Fibroblast of upper back skin (primary cell): Measurements from ENCODE around the gene APBA1.
"Not testable (repeated sequence)": the region's sequence is repeated elsewhere in the genome, so short reads cannot be mapped to it uniquely, and the experiment has no call there.

Experiments used
- DNase-seq: peaks from one replicate; pipeline ENCODE4 v3.0.0-alpha.2; 2013

The APBA1 gene

DNA sequence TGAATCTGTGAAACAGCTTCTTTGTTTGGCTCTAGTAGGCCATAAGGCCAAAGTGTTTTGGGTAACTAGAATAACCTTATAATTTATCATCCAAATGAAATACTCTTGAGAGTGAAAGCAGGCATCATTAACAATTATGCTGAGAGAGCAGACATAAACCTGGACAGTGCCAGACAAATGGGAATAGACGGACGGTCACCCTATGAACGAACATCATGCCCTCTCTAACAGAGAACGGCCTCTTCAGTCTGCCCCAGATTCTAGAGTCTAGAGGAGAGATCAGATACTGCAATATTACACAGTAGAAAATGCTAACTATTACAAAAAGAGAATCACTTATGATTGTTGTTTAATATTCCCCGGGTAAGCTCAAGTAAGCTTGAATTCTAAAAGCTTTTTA lies 68.5 kb downstream of the APBA1 start:
- no peak for DNase-seq

DNA sequence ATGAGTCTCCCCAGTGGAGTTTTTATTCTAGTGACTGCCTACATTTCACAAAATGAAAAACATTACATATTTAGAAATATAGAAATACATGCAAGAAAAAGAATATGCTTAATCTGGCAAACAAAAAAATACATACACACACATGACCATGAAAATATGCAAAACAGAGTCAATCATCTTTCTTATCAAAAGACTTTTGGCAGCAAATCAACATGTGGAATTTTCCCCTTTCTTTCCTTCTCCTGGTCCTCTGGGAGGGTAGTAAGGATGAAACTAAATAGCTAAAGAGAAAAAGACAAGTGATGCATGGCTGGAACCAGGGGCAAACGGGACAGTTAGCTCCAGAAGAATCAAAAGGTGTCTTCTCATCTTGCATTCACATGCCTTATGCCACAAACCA lies 69.4 kb downstream of the APBA1 start:
- no peak for DNase-seq

DNA sequence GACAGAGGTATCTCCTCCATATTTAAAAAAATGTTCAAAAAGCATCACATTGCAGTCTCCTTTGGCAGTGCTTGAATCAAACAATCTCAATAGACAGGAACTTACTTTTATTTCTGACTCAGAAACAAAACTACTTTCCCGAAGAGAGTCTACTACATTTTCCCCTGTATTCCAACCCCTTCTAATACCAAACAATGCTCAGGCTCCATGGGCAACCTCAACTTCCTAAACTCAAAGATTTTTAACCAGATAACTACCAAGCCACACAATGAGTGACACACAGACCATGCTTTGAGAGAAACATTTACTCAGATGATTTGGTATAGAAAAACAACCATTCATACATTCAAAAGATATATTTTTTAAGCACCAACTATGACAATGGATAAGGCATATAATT lies 70.5 kb downstream of the APBA1 start:
- no peak for DNase-seq

DNA sequence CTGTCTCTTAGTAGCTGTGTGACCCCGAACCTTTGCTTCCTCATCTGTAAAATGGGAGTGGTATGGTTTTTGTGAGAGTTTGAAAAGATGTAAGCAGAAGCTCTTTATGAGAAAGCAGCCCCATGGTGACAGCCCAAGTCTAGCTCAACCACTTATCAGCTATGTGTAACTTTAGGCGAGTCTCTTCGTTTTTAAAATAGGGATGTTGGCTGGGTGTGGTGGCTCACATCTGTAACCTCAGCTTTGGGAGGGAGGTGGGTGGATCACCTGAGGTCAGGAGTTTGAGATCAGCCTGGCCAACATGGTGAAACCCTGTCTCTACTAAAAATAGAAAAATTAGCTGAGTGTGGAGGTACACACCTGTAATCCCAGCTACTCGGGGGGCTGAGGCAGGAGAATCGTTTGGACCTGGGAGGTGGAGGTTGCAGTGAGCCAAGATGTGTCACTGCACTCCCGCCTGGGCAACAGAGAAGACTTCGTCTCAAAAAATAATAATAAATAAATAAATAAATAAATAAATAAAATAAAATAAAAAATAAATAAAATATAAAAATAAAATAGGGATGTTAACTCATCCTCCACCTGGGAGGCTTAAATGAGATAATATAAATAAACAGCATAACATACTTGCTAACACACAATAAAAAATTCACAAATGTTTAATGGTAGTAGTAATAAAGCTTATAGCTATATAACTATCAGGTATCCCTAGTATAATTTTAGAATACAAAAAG lies 71.7 kb downstream of the APBA1 start:
- DNase-seq: no peak

DNA sequence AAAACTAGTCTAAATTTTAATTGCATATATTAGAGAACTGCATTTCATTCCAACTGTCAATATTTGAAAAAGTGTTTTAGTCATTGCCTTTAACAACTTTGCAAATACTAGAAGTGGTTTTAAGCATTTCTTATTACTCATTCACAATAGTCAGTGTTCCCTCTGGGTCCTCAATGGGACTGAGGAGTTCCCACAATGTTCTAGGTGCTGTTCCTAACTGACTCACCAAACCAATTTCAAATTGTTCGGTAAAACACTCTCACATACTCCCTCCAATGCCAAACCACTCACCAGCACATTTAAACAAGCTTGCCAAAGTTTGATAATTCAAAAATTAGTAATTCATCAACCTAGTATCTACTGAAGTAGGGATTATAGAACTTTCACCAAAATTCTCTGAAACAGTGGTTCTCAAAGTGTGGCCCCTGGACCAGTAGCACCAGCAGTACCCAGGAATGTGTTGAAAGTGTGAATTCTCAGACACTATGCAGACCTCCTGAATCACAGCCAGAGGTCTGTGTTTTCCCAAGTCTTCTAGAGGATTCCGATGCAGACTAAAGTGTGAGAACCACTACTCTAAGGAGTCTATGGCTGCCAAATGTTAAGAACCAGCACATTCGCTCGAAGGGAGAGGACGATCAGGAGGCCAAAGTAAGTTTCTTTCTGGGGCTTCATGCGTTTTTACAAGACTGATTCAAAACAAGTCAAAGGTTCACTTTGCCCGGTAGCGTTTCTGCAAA lies 72.8 kb downstream of the APBA1 start:
- DNase-seq: no peak

DNA sequence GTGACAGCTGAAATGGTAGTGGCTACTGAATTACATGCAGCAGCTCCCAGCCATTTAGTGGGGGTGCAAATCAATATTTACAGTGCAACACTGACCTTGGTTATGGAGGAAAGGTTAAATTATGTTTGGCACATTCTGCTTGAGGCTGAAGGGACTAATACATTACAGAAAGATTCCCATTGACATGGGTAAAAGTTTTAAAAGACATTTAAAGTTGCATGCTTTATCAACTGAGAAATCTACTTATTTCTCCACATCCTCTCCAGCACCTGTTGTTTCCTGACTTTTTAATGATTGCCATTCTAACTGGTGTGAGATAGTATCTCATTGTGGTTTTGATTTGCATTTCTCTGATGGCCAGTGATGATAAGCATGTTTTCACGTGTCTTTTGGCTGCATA lies 75.3 kb downstream of the APBA1 start:
- not testable (repeated sequence) for DNase-seq

DNA sequence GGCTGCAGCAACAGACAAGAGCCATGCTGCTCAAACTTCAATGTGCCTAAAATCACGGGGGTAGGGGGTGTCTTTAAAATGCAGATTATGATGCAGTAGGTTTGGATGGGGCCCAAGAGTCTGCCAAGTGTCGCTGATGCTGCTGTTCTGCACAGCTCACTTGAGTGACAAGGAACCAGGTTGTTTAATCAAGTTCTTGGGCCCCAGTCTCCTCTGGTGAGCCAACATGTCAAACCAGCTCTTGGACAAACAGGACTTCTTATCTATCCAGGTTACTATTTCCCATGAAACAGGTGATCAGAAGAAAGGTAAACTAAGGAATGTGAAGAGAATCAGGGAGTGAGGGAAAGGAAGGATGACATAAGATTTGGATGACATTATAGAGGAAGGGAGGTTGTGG lies 78.0 kb downstream of the APBA1 start:
- no peak for DNase-seq

DNA sequence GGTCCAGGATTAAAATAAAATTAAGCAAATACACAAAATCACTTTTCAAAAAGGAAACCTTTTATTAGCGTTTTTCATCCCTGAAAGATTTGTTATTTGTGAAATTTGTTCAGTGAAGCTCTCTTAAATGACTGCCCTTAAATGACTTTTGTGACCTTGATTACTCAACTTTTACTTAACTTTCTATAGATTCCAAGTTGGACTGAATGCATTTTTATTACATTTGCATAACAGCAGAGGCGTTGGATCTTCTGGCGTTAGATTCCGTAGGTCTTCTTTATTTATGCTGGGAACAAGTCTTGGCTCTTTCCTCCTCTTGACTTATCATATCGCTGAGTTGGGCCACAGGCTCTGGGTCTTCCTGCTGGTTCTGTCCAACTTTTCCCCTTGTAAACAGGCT lies 78.4 kb downstream of the APBA1 start:
- DNase-seq: no peak

DNA sequence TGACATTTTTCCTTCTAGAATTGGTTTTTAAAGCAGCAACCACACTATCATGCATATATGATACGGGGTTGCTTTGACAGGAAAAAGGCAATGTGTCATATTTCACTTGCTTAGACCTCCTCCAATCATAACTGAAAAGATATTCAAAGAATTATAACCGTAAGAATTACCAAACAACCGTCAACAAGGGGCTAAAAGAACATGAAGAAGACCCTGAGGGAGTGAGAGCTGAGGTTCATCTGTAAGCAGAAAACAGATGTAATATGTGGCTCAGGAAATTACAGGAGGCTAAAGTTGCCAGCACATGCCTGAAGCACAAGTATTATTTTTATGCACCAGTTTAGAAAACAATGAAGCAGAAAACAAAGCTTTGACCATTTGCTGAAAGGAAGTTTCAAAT lies 78.9 kb downstream of the APBA1 start:
- no peak for DNase-seq

DNA sequence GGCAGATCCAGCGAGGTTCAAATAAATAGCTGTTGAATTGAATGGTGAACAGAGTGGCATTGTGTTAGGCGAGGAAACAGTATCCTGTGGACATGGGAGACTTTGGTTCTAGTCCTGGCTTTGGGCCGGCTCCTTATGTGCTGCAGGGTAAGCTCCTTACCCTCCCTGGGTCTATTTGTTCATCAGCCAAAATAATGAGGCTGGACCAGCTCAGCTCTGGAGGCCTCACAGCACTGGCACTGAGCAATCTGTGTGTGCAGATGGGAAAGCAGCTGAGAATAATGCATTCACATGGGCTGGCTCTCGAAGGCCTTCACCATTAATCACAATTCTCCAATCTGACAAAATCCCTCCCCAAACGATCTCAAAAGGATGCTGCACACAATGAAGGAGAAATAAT lies 81.9 kb downstream of the APBA1 start:
- DNase-seq: no peak

DNA sequence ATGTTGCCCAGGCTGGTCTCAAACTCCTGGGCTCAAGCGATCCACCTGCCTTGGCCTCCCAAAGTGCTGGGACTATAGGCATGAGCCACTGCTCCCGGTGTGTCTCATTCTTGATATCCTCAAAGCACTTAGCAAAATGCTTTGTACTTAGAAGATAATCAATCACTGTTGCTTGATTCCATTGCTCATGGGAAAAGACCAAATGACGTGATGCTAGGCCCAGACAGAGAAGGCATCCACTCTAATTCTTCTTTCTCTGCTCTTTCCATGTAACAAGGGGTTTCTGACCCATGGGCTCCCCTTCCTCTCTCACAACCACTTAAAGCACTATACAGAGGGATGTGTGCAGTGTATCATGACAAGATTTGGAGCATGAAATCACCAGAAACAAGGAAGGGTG lies 83.0 kb downstream of the APBA1 start:
- DNase-seq: no peak

DNA sequence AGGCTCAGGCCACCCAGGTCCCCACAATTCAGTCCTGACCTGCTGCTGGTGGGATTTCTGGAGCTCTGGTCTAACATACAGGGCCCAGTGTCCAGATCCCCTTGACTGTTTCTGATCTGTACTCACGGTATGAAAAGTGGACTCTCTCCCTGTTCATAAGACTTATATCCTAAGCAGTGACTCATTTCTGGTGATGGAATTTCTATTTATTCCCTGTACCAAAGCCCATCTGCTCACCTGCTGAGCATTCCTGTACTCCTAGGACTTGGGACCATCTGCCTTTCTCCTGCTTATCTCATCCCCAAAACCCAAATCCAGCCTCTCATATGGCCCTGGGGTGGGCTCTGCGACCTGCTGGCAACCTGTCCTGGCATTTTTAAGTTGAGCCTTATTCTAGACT lies 86.6 kb downstream of the APBA1 start:
- no peak for DNase-seq

DNA sequence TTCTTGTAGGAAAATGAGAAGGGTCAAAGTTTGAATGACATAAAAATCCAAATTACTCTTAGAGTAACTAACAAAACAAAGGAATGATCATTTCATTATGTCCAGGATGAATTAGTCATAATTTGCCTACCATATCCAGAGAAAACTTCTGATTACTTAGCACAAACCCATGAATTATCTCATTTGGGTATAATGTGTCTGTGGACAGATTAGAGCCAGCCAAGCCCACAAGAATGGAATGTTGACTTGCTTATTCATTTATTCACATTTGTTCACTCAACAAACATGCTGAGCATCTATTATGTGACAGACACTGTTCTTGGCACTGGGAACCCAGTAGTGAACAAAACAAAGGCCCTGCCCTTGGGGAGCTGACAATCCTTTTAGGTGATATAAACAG lies 87.4 kb downstream of the APBA1 start:
- peak; percentile 41 for DNase-seq

DNA sequence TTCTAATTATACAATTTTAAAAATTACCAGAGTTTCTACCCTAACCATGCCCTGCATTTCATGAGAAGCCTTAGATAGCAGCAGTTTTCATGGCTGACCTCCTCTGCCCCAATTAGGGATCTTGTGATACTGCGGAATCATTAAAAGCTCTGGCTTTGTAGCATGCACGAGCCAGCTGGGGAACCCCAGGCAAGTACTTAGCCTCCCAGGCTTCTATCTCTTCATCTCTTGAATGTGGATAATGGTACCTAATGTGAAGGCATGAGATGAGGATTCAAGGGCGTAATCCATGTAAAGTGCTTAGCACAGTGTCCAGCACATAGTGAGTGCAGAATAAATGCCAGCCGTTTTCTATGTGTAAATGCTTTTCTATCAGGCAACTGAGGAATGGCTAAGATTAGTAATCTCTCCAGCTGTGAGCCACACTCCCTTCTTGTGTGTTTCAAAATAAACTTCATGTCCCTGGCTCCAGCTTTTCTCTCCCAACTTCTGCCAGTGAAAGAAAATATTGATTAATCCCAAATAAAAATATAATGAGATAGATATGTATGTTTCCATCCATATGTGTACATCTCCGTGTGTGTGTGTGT lies 88.4 kb downstream of the APBA1 start:
- DNase-seq: no peak

DNA sequence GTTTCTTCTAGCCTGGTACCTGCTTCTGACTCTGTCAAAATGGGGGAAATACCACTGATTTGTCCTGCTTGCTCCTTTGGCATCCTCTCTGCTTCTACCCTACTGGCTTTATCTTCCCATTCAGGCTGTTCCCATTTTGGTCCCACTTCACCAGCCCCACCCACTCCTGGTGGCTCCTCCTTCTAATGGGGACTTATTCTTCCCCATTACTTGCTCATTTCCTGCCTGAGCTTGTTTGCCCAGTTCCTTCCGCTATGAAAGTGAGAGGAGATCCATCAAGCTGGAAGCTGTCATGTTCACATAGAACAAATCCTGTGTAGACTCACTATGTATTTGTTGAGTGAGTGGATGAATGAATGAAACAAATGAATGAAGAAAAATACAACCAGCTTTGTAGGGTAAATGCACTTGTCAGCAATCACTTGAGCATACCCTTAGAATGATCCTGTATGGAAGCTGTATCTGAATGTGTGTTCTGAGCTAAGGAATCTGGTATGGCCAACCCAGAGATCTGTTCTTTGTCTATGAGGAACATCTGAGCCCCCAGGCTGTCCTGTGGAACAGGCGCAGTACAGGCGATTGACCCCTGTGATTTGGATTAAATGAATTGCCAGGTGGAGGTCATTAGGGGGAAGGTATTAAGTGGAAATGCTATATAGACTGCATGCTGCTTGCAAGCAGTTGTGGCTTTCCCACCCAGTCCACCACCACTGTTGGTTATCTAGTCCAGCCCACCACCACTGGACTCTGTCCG lies 89.5 kb downstream of the APBA1 start:
- no peak for DNase-seq

DNA sequence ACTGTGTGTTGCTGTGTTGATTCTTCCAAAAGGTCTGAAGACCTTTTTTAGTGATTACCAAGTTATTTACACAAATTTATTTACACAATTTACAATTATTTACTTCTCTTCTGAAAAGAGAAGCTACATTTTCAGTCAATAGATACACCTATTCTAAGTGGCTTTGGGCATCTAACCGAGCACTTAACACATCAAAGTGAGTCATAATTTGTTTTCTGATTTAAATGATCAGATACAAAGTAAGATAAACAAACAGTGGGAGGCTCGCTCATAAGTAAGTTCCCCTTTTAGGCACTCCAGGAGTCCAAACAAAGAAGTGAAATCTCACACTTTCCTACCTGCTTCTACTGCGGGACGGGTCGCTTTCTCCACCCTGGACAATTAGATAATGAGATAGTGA lies 90.2 kb downstream of the APBA1 start:
- DNase-seq: no peak

DNA sequence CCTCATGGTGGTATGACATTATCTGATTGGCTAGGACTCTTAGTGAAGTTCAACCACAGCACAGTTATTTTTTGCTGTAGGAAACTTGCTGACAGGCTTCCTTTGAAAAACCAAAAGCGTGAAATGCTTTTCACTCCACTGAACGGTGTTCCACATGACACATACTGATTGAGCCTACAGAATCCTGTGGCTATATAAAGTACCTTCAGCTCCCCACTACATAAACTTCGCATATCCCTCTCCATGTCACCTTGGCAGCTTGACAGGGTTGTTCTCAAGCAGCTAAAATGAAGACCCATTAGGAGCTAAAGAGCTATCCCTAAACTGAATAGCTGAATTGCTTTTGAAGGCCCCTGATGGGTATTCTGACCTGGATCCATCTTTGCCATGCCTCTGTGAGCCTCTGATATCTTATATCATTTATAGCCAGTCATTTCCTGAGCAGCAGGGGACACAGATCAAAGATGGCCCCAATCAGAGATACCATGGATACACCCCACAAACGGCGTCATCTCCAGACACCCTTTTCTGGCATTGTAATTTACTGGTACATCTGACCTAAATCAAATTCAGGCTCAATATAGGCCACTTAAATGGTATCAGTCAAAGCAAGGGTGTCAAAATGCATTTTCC lies 91.5 kb downstream of the APBA1 start:
- peak; percentile 73 for DNase-seq

DNA sequence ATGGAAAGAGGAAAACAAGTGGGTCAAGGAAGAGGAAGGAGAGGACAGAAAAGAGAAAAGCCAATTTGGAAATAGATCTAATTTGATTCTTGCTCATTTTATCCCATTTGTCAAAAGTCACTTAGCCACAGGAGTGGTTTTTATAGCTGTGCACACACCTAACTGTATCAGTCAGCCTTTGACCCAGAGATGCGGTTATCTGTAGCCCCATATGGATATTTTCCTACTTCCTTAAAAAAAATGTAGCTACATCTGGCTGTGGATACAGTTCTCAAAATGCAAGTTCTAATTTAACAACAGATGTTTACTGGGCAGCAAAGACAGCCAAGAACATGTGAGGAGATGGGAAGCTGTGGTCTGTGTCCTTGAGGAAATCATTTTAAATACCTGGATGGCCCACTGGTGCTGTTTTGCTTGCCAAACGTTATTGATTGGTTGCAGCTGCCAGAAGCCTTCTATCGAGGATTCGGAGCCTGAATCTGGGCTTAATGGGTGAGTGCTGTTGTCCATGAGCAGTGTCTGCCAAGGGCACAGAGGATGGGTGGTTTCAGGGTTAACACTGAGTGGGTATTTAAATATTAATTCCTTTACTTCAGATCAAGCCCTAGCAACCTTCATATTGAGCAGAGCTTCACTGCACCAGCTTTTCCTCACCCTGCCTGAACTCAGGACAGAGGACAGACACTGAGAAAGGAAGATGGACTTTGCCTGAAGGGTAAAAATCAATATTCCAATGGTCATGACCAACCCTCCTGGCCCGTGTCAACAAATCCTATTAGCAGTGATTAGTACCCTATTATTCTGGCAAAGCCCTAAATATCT lies 92.2 kb downstream of the APBA1 start:
- no peak for DNase-seq

DNA sequence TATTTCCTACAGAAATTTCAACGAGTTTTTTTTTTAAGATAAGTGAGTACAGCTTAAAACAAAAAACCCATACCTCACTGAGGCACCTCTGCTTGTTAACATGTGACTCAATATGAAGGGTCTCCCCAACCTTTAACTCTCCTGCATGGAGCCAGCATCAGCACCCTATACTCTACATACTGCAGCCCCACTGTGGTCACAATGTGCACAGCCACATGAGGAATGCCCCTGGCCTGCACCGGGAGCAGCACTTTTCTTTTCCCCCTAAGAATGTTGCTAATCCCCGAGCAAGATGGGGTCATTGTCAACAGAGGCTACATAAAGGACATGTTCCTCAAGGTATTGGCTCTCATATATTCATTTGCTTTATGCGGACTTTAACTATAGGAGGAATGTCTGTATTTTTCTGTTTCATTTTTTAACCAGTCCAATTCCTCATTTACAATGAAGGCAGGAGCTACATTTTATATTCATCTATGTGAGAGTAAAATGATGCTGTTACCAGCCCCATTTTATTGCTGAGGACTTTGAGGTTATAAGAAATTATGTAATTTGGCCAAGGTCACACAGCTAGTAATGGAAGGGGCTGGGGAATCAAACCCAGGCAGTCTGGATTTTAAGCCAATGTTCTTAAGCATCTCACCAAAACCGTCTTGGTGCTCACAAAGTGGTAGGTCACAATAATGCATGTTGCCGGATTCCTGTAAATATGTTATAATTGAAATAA lies 93.0 kb downstream of the APBA1 start:
- no peak for DNase-seq

DNA sequence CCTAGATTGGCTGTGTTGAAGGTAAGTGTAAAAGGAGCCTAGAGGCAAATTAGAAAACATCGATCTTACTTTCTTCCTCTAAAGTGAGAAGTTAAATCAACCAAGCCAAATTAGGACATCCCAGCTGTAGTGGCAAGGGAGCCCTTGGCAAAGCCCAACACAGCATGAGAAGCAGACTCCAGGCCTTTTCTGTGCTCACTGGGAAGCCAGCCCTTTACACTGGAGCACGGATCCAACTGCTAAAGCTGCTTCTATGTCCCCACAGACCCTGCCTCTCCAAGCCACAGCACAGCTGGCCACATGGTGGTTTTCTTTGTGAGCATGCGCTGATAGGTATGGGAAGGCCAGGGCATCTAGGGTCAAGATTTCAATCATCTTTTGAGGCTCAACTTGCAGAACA lies 94.1 kb downstream of the APBA1 start:
- DNase-seq: no peak

DNA sequence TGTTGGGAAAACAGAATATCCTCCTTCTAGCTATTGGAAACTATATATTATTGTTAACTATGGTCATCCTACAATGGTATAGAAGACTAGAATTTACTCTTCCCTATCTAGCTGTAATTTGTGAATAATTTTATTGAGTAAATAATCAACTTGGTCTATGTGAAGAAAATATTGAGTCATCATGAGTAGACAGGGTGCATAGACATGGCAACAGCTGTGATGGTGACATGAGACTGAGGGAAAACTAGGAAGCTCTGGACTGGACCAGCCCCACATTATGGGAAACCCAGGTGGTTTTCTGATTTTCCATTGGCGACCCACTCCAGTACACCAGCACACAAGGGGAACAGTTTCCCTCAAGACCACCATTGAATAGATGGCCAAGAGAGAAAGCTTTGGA lies 95.0 kb downstream of the APBA1 start:
- DNase-seq: no peak

DNA sequence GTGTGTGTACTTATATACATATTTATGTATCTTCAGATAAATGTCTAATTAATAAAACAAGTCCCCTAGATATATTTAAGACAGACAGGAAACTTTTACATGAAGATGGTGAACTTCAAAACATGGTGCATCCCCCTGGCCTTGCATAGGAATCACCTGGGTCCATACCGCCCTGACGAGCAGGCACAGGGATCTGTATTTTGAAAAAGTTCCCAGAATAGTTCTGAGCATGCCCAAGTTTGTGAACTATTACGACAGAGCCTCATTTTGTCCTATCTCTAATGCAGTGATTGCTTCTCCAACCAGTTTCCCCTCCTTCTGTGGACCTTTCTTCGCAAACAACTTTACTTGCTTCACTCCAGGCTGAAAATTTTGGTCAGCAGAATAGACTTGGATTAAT lies 98.1 kb downstream of the APBA1 start:
- DNase-seq: no peak
